Activated CD8-positive, alpha-beta T cell treated with anti-CD3 and anti-CD28 coated beads for 36 hours (primary cell): ENCODE measurements around the gene TGFBR3L. TPM values are rescaled to one million over a fixed set of nuclear protein-coding genes. Genes with fewer than 3 reads are reported as not detected.

Experiments
- ATAC-seq: fragments of 200-7000 bp; cut with Tn5 transposase; one replicate; pipeline ENCODE4 v1.10.0; 2021; ENCODE audit warnings: mild to moderate bottlenecking, moderate library complexity
- CTCF ChIA-PET: fragments of 350-600 bp; sonication (Branson Sonifier 250); formaldehyde crosslinking; loops from one replicate; lab custom pipeline; 2021; ENCODE audit warnings: antibody characterized with exemption; lab: Charles Lee
- POLR2A ChIA-PET: fragments of 350-600 bp; sonication (Branson Sonifier 250); formaldehyde crosslinking; loops from one replicate; lab custom pipeline; 2021; ENCODE audit warnings: antibody characterized with exemption; lab: Charles Lee
- DNase-seq: peaks from one replicate; pipeline ENCODE4 v3.0.0-alpha.2; 2020
- H3K27ac Mint-ChIP-seq: one replicate; pipeline ENCODE4 v1.8.0; 2021; ENCODE audit warnings: mild to moderate bottlenecking, mixed read lengths
- H3K27me3 Mint-ChIP-seq: one replicate; pipeline ENCODE4 v1.8.0; 2021; ENCODE audit warnings: mixed read lengths
- H3K36me3 Mint-ChIP-seq: one replicate; pipeline ENCODE4 v1.8.0; 2021; ENCODE audit warnings: low read depth, mixed read lengths
- H3K4me1 Mint-ChIP-seq: one replicate; pipeline ENCODE4 v1.8.0; 2021; ENCODE audit warnings: low read depth, mixed read lengths
- H3K4me3 Mint-ChIP-seq: one replicate; pipeline ENCODE4 v1.8.0; 2021; ENCODE audit warnings: mild to moderate bottlenecking, moderate library complexity, mixed read lengths
- H3K9me3 Mint-ChIP-seq: one replicate; pipeline ENCODE4 v1.8.0; 2021; ENCODE audit warnings: mixed read lengths
- intact Hi-C: fragments of 100-400 bp; cut with micrococcal nuclease; formaldehyde crosslinking; loops from one replicate; pipeline ENCODE4 v1.10.0; 2022
- total RNA-seq, 2 experiments: library from RNA; stranded (reverse); gene quantifications; one replicate each; pipeline ENCODE4 v1.2.3, GENCODE V29; 2021
- TF ChIP-seq, protein P1 (sequence below): fragments of 200-600 bp; IDR thresholded peaks from one replicate; pipeline ENCODE4 v1.8.0; 2022; ENCODE audit warnings: antibody characterized with exemption, mild to moderate bottlenecking

The TGFBR3L gene
- total RNA-seq, 2 experiments from 2014 or later, result 5.1 to 5.9 TPM

DNA sequence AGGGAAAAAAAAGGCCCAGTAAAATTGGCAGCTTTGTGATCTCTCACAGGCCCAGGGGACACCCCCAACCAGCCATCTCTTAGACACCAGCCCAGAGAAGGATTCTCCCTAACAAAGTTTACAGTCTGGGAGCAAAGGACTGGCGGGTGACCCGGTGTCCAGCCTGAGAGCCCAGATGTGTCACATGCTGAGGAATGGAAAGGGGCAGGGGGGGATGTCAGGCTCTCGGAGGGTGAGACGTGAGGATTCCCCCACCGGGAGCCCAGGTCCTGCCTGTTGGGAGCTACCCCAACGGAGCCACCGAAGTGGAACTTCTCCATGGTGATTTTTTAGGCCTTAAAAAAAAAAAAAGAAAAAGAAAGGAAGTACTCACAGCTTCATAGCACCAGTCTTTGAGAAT is 16.1 kb downstream of the TGFBR3L start:
- TF ChIP-seq, protein P1, sequence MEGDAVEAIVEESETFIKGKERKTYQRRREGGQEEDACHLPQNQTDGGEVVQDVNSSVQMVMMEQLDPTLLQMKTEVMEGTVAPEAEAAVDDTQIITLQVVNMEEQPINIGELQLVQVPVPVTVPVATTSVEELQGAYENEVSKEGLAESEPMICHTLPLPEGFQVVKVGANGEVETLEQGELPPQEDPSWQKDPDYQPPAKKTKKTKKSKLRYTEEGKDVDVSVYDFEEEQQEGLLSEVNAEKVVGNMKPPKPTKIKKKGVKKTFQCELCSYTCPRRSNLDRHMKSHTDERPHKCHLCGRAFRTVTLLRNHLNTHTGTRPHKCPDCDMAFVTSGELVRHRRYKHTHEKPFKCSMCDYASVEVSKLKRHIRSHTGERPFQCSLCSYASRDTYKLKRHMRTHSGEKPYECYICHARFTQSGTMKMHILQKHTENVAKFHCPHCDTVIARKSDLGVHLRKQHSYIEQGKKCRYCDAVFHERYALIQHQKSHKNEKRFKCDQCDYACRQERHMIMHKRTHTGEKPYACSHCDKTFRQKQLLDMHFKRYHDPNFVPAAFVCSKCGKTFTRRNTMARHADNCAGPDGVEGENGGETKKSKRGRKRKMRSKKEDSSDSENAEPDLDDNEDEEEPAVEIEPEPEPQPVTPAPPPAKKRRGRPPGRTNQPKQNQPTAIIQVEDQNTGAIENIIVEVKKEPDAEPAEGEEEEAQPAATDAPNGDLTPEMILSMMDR, result no peak
- Mint-ChIP-seq H3K27ac (no peak overlapping the region), H3K4me3 (no peak overlapping the region), H3K9me3 (no peaks in the 10 kb centered on the region), H3K27me3 (no peaks in the 10 kb centered on the region), H3K4me1 (peaks cover 14% of the 10 kb centered on the region), H3K36me3 (peaks cover 35% of the 10 kb centered on the region)
- ChIA-PET POLR2A (interaction anchor here (1.6 to 7.7 kb wide), 2 partner anchors 10 to 12 kb away, joined by 7 to 81 read pairs; partner anchors contain the start of genes SNAPC2 and TIMM44), CTCF (interaction anchor here (1.3 to 3.7 kb wide), 2 partner anchors 10 to 14 kb away, joined by 6 to 28 read pairs; partner anchors contain the start of genes SNAPC2 and TIMM44)
- intact Hi-C loops, result no loop called here
- DNase-seq (no peak), ATAC-seq (no peak)

DNA sequence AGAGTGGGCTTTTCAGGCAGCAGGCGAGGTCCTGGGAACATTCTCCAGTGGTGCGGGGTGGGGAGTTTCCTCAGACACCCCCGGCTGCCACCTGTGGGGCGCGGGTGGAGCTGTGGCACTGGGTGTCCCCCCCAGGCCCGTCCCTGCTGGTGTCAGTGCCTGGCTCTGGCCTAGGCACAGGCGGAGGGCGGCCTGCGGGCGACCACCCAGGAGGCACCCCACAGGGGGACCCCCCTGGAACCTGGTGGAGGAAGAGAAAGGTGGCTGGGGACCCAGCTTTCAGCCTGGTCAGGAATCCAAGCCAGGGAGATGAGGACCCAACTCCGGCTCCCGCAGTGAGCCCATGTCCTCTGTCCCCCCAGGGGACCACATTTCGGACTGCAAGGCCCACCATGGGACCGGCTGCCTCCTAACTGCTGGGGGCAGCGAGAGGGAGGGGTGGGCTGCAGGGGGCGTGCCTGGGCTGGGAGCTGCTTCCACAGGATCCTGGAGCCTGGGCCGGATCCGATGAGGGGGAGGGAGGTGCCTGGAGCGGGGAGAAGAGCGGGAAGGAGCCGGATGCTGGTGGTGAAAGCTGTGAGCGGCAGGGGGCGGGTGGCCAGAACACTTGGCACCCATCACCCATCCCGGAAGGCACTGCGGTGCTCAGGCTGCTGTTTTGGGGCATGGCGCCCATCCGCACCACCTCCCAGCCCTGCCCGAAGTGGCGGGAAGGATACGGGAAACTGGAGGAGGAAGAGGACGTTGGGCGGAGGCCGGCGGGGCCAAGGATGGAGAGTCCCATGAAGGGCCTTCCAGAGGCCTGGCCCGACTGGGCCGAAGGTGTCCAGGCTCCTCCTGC is 16.8 kb downstream of the TGFBR3L start:
- peaks cover 11% of the 10 kb centered on the region for H3K4me1 Mint-ChIP-seq
- DNase-seq, result no peak
- no peaks in the 10 kb centered on the region for H3K27me3 Mint-ChIP-seq
- H3K9me3 Mint-ChIP-seq, result no peaks in the 10 kb centered on the region
- H3K27ac Mint-ChIP-seq, result no peak overlapping the region
- H3K36me3 Mint-ChIP-seq, result peaks cover 39% of the 10 kb centered on the region
- TF ChIP-seq, protein P1, result no peak
- intact Hi-C loops, result no loop called here
- ChIA-PET CTCF (interaction anchor here (1.3 to 3.7 kb wide), 2 partner anchors 11 to 13 kb away, joined by 6 to 28 read pairs; partner anchors contain the start of genes SNAPC2 and TIMM44), POLR2A (interaction anchor here (1.5 to 7.7 kb wide), 3 partner anchors 10 to 17 kb away, joined by 3 to 81 read pairs (median 7); partner anchors contain the start of genes SNAPC2, TGFBR3L and TIMM44)
- no peak for ATAC-seq
- no peak overlapping the region for H3K4me3 Mint-ChIP-seq

DNA sequence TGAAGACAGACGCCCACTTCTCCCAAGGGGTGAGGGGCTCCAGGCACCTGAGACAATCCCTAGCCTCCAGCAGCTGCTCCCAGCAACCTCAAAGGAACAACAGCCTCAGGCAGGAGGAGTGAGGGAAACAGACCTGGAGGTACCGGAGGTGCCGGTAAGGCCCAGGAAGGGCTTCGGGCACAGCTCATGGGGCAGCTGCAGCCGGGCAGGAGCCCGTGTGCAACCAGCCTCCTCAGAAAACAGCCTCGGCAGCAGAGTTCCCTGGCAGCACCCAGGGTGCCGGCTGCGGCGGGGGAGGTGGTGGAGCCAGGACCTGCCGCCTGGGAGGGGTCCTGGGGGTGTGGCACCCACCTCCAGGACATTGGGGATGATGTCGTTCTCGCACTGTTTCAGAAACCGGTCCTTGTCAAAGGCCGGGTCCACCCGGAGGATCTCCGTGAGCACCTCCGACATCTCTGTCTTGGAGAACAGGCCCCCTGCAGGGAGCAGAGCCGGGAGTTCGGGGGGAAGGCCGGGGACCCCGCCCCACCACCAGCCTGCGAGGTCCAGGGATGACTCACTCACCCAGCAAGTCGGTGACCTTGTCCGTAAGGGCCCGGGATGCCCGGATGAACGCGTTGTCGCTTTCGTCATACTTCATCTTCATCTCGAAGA is 17.8 kb downstream of the TGFBR3L start:
- no peaks in the 10 kb centered on the region for H3K27me3 Mint-ChIP-seq
- H3K27ac Mint-ChIP-seq, result no peak overlapping the region
- ATAC-seq (no peak), DNase-seq (no peak)
- TF ChIP-seq, protein P1, result no peak
- peaks cover 9% of the 10 kb centered on the region for H3K4me1 Mint-ChIP-seq
- intact Hi-C loops, result no loop called here
- no peaks in the 10 kb centered on the region for H3K9me3 Mint-ChIP-seq
- POLR2A ChIA-PET, result interaction anchor here (1.5 to 7.7 kb wide), 3 partner anchors 10 to 18 kb away, joined by 3 to 81 read pairs (median 7); partner anchors contain the start of genes SNAPC2, TGFBR3L and TIMM44
- H3K4me3 Mint-ChIP-seq, result no peak overlapping the region
- CTCF ChIA-PET, result interaction anchor here (1.3 kb wide), 1 partner anchor 10 kb away, joined by 3 read pairs; no protein-coding TSS in a partner anchor
- peaks cover 39% of the 10 kb centered on the region for H3K36me3 Mint-ChIP-seq

DNA sequence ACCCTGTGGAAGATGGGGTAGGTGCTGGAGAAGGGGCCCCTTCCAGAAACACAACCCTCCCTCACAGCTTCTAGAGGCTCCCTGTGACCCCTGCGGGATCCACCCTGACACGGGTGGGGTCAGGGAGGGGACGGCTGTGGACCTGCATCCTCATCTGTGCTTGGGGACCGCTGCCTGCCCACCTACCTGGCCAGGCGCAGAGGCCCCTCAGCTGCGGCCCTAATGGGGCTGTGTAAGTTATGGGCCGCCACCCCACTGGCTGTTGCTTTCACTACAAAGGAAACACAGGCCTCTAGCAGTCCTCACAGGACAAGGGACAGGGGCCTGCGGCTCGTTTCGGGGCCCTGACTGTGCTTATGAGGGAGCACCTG is 18.3 kb downstream of the TGFBR3L start:
- CTCF ChIA-PET, result interaction anchor here (1.1 to 1.3 kb wide), 2 partner anchors 10 to 13 kb away, joined by 3 read pairs; partner anchors contain the start of gene SNAPC2
- no peaks in the 10 kb centered on the region for H3K27me3 Mint-ChIP-seq
- ATAC-seq, result no peak
- peaks cover 9% of the 10 kb centered on the region for H3K4me1 Mint-ChIP-seq
- TF ChIP-seq, protein P1, result no peak
- no peak for DNase-seq
- H3K36me3 Mint-ChIP-seq, result peaks cover 41% of the 10 kb centered on the region
- H3K9me3 Mint-ChIP-seq, result no peaks in the 10 kb centered on the region
- intact Hi-C loops, result no loop called here
- no peak overlapping the region for H3K4me3 Mint-ChIP-seq
- POLR2A ChIA-PET, result interaction anchor here (7.7 kb wide), 1 partner anchor 10 kb away, joined by 81 read pairs; the partner anchor contains the start of gene TIMM44
- H3K27ac Mint-ChIP-seq, result no peak overlapping the region
